B cell (primary cell): ENCODE measurements around the gene BCKDHA. TPM values are rescaled to one million over a fixed set of nuclear protein-coding genes. Genes with fewer than 3 reads are reported as not detected.

ENCODE experiments used
- ATAC-seq: fragments of 200-7000 bp; cut with Tn5 transposase; one replicate; pipeline ENCODE4 v1.10.0; 2021; ENCODE audit warnings: low read depth, mild to moderate bottlenecking, moderate number of reproducible peaks, moderate library complexity
- CTCF ChIA-PET: fragments of 350-600 bp; sonication (Branson Sonifier 250); formaldehyde crosslinking; loops from one replicate; lab custom pipeline; 2021; ENCODE audit warnings: antibody characterized with exemption, inconsistent platforms; lab: Charles Lee
- POLR2A ChIA-PET: fragments of 350-600 bp; sonication (Branson Sonifier 250); formaldehyde crosslinking; loops from one replicate; lab custom pipeline; 2021; ENCODE audit warnings: antibody characterized with exemption; lab: Charles Lee
- DNase-seq: peaks from one replicate; pipeline ENCODE4 v3.0.0; 2013
- H2AFZ ChIP-seq: 2 replicates; pipeline ENCODE4 v1.6.1; 2012; ENCODE audit warnings: mild to moderate bottlenecking, low read depth, low read length; ENCODE audit not compliant: insufficient read depth, poor library complexity, severe bottlenecking
- H3K27ac ChIP-seq, 2 donors: 1 replicate in 1 of 2; 2 replicates in 1 of 2; pipeline ENCODE4 v1.5.1; 2012 to 2013; ENCODE audit warnings: low read length in 2 of 2, mild to moderate bottlenecking in 2 of 2, moderate library complexity in 1 of 2
- H3K27me3 ChIP-seq, 4 experiments: fragments of 200-600 bp in 1 of 4; sonication (generic) in 1 of 4; replicated peaks in 1 of 4; 1 replicate in 2 of 4; 2 replicates in 2 of 4; pipeline versions ENCODE4 v1.6.1 to v1.7.0; 2013 to 2016; ENCODE audit warnings: low read length in 3 of 4, mild to moderate bottlenecking in 2 of 4, mixed read lengths in 1 of 4, moderate library complexity in 1 of 4; ENCODE audit not compliant: insufficient read depth in 4 of 4, control insufficient read depth in 3 of 4; ENCODE audit errors: control extremely low read depth in 1 of 4
- H3K36me3 ChIP-seq, 2 experiments: replicated peaks in 1 of 2; 1 replicate in 1 of 2; 2 replicates in 1 of 2; pipeline versions ENCODE4 v1.6.1 to v1.7.1; 2013; ENCODE audit warnings: low read length in 1 of 2; ENCODE audit not compliant: insufficient read depth in 2 of 2, control insufficient read depth in 1 of 2; ENCODE audit errors: control extremely low read depth in 1 of 2, extremely low read depth in 1 of 2
- H3K4me1 ChIP-seq, 2 donors: fragments of 200-600 bp in 1 of 2; sonication (generic) in 1 of 2; 1 replicate in 1 of 2; 2 replicates in 1 of 2; pipeline versions ENCODE4 v1.5.1 to v1.6.1; 2013 to 2017; ENCODE audit warnings: low read length in 2 of 2; ENCODE audit not compliant: control insufficient read depth in 2 of 2, insufficient read depth in 2 of 2
- H3K4me2 ChIP-seq: replicated peaks from 2 replicates; pipeline ENCODE3; 2012; ENCODE audit warnings: mild to moderate bottlenecking, low read depth, low read length; ENCODE audit not compliant: poor library complexity, severe bottlenecking
- H3K4me3 ChIP-seq, 5 experiments: fragments of 200-600 bp in 1 of 5; sonication (generic) in 1 of 5; 1 replicate in 3 of 5; 2 replicates in 2 of 5; pipeline versions ENCODE4 v1.5.1 to v1.7.0; 2011 to 2016; ENCODE audit warnings: low read length in 4 of 5, mild to moderate bottlenecking in 4 of 5, low read depth in 2 of 5, control low read depth in 1 of 5, moderate library complexity in 1 of 5; ENCODE audit not compliant: insufficient read depth in 1 of 5; ENCODE audit errors: control extremely low read depth in 1 of 5, extremely low read depth in 1 of 5
- H3K79me2 ChIP-seq: fragments of 200-600 bp; sonication (generic); one replicate; pipeline ENCODE4 v1.6.0; 2016; ENCODE audit warnings: low read length; ENCODE audit not compliant: control insufficient read depth, insufficient read depth
- H3K9ac ChIP-seq: fragments of 200-600 bp; sonication (generic); 2 replicates; pipeline ENCODE4 v1.6.1; 2017; ENCODE audit warnings: mild to moderate bottlenecking, low read length, moderate library complexity
- H3K9me3 ChIP-seq, 3 donors: one replicate each; pipeline versions ENCODE4 v1.6.1 to v1.7.1; 2013; ENCODE audit warnings: low read length in 2 of 3; ENCODE audit not compliant: control insufficient read depth in 2 of 3, insufficient read depth in 1 of 3; ENCODE audit errors: control extremely low read depth in 1 of 3
- H4K20me1 ChIP-seq: 2 replicates; pipeline ENCODE4 v1.6.0; 2012; ENCODE audit warnings: mild to moderate bottlenecking, low read length; ENCODE audit not compliant: insufficient read depth, control insufficient read depth, poor library complexity, severe bottlenecking
- H3K27ac Mint-ChIP-seq: one replicate; pipeline ENCODE4 v1.8.0; 2021; ENCODE audit warnings: mixed read lengths
- H3K27me3 Mint-ChIP-seq: one replicate; pipeline ENCODE4 v1.8.0; 2021; ENCODE audit warnings: mixed read lengths
- H3K4me1 Mint-ChIP-seq: one replicate; pipeline ENCODE4 v1.8.0; 2021; ENCODE audit warnings: mixed read lengths
- H3K4me3 Mint-ChIP-seq: one replicate; pipeline ENCODE4 v1.8.0; 2021; ENCODE audit warnings: mixed read lengths
- H3K9me3 Mint-ChIP-seq: one replicate; pipeline ENCODE4 v1.8.0; 2022; ENCODE audit warnings: mixed read lengths; ENCODE audit not compliant: insufficient read depth
- CTCF ChIP-seq: fragments of 200-600 bp; IDR thresholded peaks from one replicate; pipeline ENCODE4 v1.8.0; 2022; ENCODE audit warnings: antibody characterized with exemption, mild to moderate bottlenecking
- EZH2 ChIP-seq: IDR thresholded peaks from 2 replicates; pipeline ENCODE4 v1.6.1; 2012; ENCODE audit warnings: borderline replicate concordance, low read depth, mild to moderate bottlenecking, moderate library complexity, low read length; ENCODE audit not compliant: insufficient read depth, poor library complexity, severe bottlenecking
- whole genome bisulfite sequencing: methylation state at CpG from one replicate; pipeline ENCODE4 v1.1.5; 2013; ENCODE audit warnings: missing lambda C conversion rate; ENCODE audit not compliant: insufficient coverage; 5-methylcytosine and 5-hydroxymethylcytosine counted together
- intact Hi-C: fragments of 100-400 bp; cut with micrococcal nuclease; formaldehyde crosslinking; loops from one replicate; pipeline ENCODE4 v1.10.0; 2022
- polyA plus RNA-seq: library from polyadenylated mRNA; depleted of rRNA; stranded (reverse); fragments of >200 nt; gene quantifications from 2 replicates; pipeline ENCODE4 v1.2.3, GENCODE V29; 2012
- total RNA-seq, 2 donors: library from RNA; stranded (reverse); fragments of 120-200 nt in 1 of 2; gene quantifications; 1 replicate in 1 of 2; 2 replicates in 1 of 2; pipeline versions ENCODE4 v1.2.3 to v1.2.4, GENCODE V29; 2013 to 2022

BCKDHA gene
- total and polyA plus RNA-seq, 2 donors (not counting 1 experiment from before 2014, with no cell fraction given), result 20.6 to 39.7 TPM

DNA sequence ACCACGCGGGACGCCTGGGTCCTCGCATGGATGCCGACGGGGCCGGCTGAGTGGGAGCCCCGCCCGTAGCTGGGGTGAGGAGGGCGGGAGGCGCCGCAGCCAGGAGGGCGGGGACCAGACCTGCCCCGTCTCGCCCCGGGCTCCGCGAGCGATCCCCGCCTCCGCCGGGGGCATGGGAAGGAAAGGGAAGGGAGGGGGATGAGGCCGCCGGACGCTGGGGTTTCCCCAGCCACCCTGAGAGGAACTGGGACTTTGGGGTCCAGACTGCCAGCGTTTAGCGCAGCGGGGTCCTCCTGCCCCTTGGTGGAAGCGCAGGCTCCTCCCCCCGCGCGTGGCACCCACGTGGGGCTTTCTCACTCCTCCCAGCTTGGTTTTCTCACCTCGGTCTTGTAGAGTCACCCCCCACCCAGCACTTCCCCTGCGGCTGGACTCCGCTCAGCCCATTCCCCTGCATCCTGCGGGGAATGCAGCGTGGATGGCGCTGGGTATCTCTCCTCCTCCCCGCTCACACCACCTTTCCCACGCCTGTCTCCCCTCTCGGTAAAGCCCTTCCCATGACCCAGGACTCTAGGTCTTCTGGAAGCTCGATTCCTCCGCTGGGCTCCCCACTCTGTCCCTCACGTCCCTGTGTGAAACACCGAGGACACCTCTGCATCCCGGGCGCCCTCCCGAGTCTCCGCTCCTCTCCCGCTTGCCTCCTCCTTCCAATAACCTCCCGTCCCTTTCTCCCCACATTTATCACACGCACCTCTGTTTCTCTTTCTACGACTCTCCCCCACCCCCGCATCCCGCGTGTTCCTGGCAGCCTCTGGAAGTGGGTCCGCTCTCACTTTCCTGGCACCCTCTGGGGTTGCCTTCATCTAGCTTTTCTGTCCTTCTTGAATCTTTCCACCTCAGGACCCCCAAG, 46.0 kb upstream of the BCKDHA start:
- H2AFZ ChIP-seq, result peak overlapping the region; percentile 63
- no peaks in the 10 kb centered on the region for H3K27me3 Mint-ChIP-seq
- under 1% methylated on average over 58 of the region's 58 CpGs for WGBS

More for the DNA sequence above, 46.0 kb upstream of the BCKDHA start:
- H3K36me3 ChIP-seq, result peaks cover 0 to 19% of the 10 kb centered on the region in 2 experiments
- peak overlapping the region; percentile 95 for H3K4me2 ChIP-seq
- H3K9me3 ChIP-seq, result no peaks in the 10 kb centered on the region
- peak overlapping the region; percentile 88 for H3K9ac ChIP-seq
- peak overlapping the region; percentile 67 to 100 (median 92) for H3K4me3 ChIP-seq
- peak; percentile 94 for DNase-seq
- peak overlapping the region; percentile 92 for H3K27ac Mint-ChIP-seq
- intact Hi-C loops, result loop anchor here (1.0 kb wide), 2 partner anchors 24 to 41 kb away; partner anchors contain the start of gene CCDC97
- H3K4me1 Mint-ChIP-seq, result peaks cover 43% of the 10 kb centered on the region
- TF ChIP-seq CTCF (no peak), EZH2 (no peak)
- no peaks in the 10 kb centered on the region for H3K9me3 Mint-ChIP-seq
- ChIA-PET POLR2A (interaction anchor here (0.5 to 5.0 kb wide), 18 partner anchors 9 to 916 kb away, joined by 3 to 69 read pairs (median 6); partner anchors contain the start of genes B9D2 and HNRNPUL1), CTCF (interaction anchor here (0.6 to 7.6 kb wide), 18 partner anchors 11 to 377 kb away, joined by 3 to 130 read pairs (median 8); partner anchors contain the start of genes B9D2, CCDC97 and HNRNPUL1)
- peak overlapping the region; percentile 79 to 91 for H3K27ac ChIP-seq
- no peaks in the 10 kb centered on the region for H3K27me3 ChIP-seq
- peaks cover 65% of the 10 kb centered on the region for H3K79me2 ChIP-seq
- H4K20me1 ChIP-seq, result peaks cover 70% of the 10 kb centered on the region
- H3K4me1 ChIP-seq, result peaks cover 28 to 37% of the 10 kb centered on the region in 2 donors
- peak overlapping the region; percentile 93 for H3K4me3 Mint-ChIP-seq
- peak; percentile 46 for ATAC-seq
